KMS-11 (cell line): ENCODE data around the gene PRMT5.

Experiments
- H2AFZ ChIP-seq: fragments of 200-600 bp; sonication (generic); 2 replicates; pipeline ENCODE4 v1.6.1; 2016; ENCODE audit warnings: antibody characterized with exemption, mixed run types, low read depth
- H3K27ac ChIP-seq: fragments of 200-600 bp; sonication (generic); 2 replicates; pipeline ENCODE4 v1.6.1; 2016; ENCODE audit warnings: mild to moderate bottlenecking, mixed run types
- H3K27me3 ChIP-seq: fragments of 200-600 bp; sonication (generic); 2 replicates; pipeline ENCODE4 v1.6.1; 2017; ENCODE audit warnings: mild to moderate bottlenecking, low read depth, mixed run types, moderate library complexity; ENCODE audit not compliant: insufficient read depth
- H3K36me3 ChIP-seq: fragments of 200-600 bp; sonication (generic); 2 replicates; pipeline ENCODE4 v1.6.1; 2017; ENCODE audit warnings: mild to moderate bottlenecking, mixed run types; ENCODE audit not compliant: insufficient read depth
- H3K4me1 ChIP-seq: fragments of 200-600 bp; sonication (generic); 2 replicates; pipeline ENCODE4 v1.6.1; 2016; ENCODE audit warnings: mild to moderate bottlenecking, low read depth, mixed run types; ENCODE audit not compliant: poor library complexity, severe bottlenecking
- H3K4me2 ChIP-seq: fragments of 200-600 bp; sonication (generic); 2 replicates; pipeline ENCODE4 v1.7.0; 2016; ENCODE audit warnings: mild to moderate bottlenecking, mixed run types
- H3K4me3 ChIP-seq: fragments of 200-600 bp; sonication (generic); IDR thresholded peaks from 2 replicates; pipeline ENCODE4 v1.6.1; 2017; ENCODE audit warnings: low read depth, low read length, mixed read lengths; ENCODE audit not compliant: insufficient read depth
- H3K79me2 ChIP-seq: fragments of 200-600 bp; sonication (generic); 2 replicates; pipeline ENCODE4 v1.6.1; 2016; ENCODE audit warnings: low read depth, mixed run types; ENCODE audit not compliant: insufficient read depth
- H3K9ac ChIP-seq: fragments of 200-600 bp; sonication (generic); 2 replicates; pipeline ENCODE4 v1.6.1; 2016; ENCODE audit warnings: mild to moderate bottlenecking, mixed run types
- H4K20me1 ChIP-seq: fragments of 200-600 bp; sonication (generic); 2 replicates; pipeline ENCODE4 v1.6.1; 2016; ENCODE audit warnings: mild to moderate bottlenecking, mixed run types; ENCODE audit not compliant: insufficient read depth
- TF ChIP-seq, protein P1 (sequence below): fragments of 200-600 bp; sonication (generic); conservative IDR thresholded peaks from 2 replicates; pipeline ENCODE4 v1.6.1; 2017; ENCODE audit warnings: low read depth, mild to moderate bottlenecking, antibody characterized with exemption, low read length, moderate library complexity, mixed read lengths

The PRMT5 gene

DNA sequence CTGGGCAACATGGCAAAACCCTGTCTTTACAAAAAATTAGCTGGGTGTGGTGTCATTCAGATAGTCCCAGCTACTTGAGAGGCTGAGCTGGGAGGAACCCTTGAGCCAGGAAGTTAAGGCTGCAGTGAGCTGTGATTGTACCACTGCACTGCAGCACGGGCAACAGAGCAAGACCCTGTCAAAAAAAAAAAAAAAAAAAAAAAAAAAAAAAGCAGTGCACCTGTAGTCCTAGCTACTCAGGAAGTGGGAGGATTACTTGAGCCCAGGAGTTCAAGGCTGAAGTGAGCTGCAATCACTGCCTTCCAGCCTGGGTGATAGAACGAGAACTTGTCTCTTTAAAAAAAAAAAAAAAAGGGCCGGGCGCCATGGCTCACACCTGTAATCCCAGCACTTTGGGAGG, 40.5 kb downstream of the PRMT5 start:
- H3K27ac ChIP-seq, result peak overlapping the region; percentile 86
- no peaks in the 10 kb centered on the region for H4K20me1 ChIP-seq
- H3K79me2 ChIP-seq, result no peaks in the 10 kb centered on the region
- H3K4me2 ChIP-seq, result peak overlapping the region; percentile 85
- H3K27me3 ChIP-seq, result no peaks in the 10 kb centered on the region
- H3K4me3 ChIP-seq, result no peak overlapping the region
- H3K9ac ChIP-seq, result peak overlapping the region; percentile 70; the same call in 1 of the 2 replicates
- peaks cover 48% of the 10 kb centered on the region for H3K4me1 ChIP-seq
- TF ChIP-seq, protein P1, sequence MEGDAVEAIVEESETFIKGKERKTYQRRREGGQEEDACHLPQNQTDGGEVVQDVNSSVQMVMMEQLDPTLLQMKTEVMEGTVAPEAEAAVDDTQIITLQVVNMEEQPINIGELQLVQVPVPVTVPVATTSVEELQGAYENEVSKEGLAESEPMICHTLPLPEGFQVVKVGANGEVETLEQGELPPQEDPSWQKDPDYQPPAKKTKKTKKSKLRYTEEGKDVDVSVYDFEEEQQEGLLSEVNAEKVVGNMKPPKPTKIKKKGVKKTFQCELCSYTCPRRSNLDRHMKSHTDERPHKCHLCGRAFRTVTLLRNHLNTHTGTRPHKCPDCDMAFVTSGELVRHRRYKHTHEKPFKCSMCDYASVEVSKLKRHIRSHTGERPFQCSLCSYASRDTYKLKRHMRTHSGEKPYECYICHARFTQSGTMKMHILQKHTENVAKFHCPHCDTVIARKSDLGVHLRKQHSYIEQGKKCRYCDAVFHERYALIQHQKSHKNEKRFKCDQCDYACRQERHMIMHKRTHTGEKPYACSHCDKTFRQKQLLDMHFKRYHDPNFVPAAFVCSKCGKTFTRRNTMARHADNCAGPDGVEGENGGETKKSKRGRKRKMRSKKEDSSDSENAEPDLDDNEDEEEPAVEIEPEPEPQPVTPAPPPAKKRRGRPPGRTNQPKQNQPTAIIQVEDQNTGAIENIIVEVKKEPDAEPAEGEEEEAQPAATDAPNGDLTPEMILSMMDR, result no peak
- H3K36me3 ChIP-seq, result no peaks in the 10 kb centered on the region
- no peak overlapping the region for H2AFZ ChIP-seq

DNA sequence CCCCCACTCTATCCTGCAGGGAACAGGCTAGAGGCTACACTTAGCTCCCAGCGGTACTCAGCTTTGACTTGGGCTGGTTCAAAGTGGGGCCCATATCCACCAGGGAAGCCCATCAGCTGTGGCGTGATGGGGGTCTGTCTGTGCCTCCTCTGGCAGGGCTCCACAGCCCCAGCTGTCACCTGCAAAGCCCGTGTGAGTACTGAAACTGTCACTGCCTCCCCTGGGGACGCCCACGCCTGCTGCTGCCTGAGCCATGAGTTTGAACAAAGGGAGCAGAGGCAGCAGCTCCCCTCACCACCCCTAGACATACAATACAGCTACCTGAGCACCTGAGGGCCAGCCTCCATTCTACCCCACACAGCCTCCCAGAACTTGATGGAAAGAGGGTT, 41.2 kb downstream of the PRMT5 start:
- H3K27me3 ChIP-seq, result no peaks in the 10 kb centered on the region
- H4K20me1 ChIP-seq, result no peaks in the 10 kb centered on the region
- H2AFZ ChIP-seq, result 0 out of 2 replicates have a peak overlapping the region, but pooled peaks have one; percentile 10
- peak overlapping the region; percentile 86 for H3K27ac ChIP-seq
- peak overlapping the region; percentile 70; the same call in 1 of the 2 replicates for H3K9ac ChIP-seq
- H3K36me3 ChIP-seq, result no peaks in the 10 kb centered on the region
- H3K4me1 ChIP-seq, result peaks cover 54% of the 10 kb centered on the region
- peak overlapping the region; percentile 85 for H3K4me2 ChIP-seq
- TF ChIP-seq, protein P1, result no peak
- no peaks in the 10 kb centered on the region for H3K79me2 ChIP-seq
- H3K4me3 ChIP-seq, result no peak overlapping the region

DNA sequence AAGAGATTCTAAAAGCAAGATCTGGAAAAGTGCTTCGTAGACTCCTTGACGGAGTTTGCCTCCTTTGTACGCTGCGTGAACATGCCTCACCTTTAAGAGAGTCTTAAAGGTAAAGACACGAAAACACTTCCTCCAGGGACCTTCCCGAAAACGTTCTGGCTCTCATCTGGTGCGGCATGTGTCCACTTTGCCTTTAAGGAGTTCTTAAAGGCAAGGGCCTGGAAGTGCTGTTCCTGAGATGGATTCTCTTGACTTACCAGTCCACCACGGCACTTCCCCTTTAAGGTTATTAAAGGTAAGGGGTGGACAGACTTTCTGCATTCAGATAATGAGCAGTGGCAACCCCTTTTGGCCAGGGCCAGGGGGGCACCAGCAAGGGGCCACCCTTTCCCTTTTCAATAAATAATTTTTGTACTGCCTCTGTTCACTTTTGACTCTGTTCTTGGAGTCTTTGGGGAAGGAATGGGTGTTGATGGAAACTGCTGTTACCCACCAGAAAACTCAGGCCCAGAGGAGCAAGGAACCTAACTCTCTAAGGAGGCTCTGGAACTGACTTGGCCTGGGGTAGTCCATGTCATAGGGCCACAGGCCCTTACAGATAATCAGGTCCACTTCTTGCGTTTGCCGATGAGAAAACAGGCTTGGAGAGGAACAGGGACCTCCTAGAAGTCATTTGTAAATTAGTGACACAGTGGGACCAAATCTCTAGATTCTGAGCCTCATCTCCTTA, 41.8 kb downstream of the PRMT5 start:
- peak overlapping the region; percentile 86 for H3K27ac ChIP-seq
- no peaks in the 10 kb centered on the region for H3K79me2 ChIP-seq
- H3K4me1 ChIP-seq, result peaks cover 54% of the 10 kb centered on the region
- TF ChIP-seq, protein P1, result no peak
- no peaks in the 10 kb centered on the region for H4K20me1 ChIP-seq
- peak overlapping the region; percentile 70 for H3K9ac ChIP-seq
- H2AFZ ChIP-seq, result peak overlapping the region; percentile 51; the same call in 1 of the 2 replicates
- H3K4me3 ChIP-seq, result no peak overlapping the region
- H3K36me3 ChIP-seq, result no peaks in the 10 kb centered on the region
- H3K4me2 ChIP-seq, result peak overlapping the region; percentile 85
- no peaks in the 10 kb centered on the region for H3K27me3 ChIP-seq

DNA sequence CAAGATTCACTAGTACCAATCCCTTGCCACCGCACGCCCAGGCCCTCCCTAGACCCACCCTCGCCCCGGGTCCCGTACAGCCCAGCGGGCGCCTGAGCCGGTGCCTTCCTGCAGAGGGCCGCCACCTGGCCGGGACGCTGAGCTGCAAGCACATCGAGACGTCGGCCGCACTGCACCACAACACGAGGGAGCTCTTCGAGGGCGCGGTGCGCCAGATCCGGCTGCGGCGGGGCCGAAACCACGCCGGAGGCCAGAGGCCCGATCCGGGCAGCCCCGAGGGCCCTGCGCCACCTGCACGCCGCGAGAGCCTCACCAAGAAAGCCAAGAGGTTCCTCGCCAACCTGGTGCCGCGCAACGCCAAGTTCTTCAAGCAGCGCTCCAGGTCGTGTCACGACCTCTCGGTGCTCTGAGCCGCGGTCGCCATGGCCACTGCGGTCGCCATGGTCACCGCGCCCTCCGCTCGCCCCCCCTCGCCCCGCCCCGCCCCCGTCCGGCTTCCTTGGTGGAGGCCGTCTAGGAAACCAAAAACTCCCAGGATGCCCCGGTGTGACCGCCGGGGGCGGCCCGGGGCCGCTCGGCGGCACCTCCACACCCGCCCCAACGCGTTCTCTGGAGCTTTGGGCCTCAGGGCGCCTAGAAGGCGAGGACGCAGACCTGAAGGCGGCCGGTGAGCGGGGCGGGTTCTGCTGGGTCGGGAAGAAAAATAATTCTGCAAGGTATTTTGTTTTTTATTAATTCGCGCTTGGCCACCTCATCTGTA, 42.5 kb downstream of the PRMT5 start:
- Histone ChIP-seq H3K4me2 (peak overlapping the region; percentile 85), H3K9ac (peak overlapping the region; percentile 70), H3K27ac (peak overlapping the region; percentile 86), H4K20me1 (no peaks in the 10 kb centered on the region), H3K36me3 (no peaks in the 10 kb centered on the region), H3K27me3 (no peaks in the 10 kb centered on the region), H3K4me3 (no peak overlapping the region), H2AFZ (peak overlapping the region; percentile 51; the same call in 1 of the 2 replicates), H3K4me1 (peaks cover 54% of the 10 kb centered on the region), H3K79me2 (no peaks in the 10 kb centered on the region)
- TF ChIP-seq, protein P1, result 0 out of 2 replicates have a peak, but pooled peaks have one; percentile 18
